ENCODE measurements around the gene OR9Q1.

OR9Q1 gene

DNA sequence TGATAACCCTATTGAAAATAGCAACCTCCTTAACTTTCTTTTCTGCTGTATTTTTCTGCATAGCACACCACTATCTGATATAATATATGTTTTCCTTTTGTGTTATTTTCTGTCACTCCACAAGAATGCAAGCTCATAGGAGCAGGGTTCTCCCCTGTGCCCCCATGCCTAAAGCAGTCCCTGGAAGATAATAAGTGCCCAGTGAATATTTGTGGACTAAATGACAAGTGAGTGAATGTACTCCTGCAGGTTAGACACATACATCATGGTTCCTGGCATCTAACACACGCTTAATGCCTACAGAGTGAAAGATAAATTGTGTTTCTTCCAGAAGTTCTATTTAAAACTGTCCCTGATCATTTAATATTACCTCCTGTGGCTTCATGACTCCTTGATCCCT lies 141.3 kb downstream of the OR9Q1 start:
- TF ChIP-seq, protein P1, sequence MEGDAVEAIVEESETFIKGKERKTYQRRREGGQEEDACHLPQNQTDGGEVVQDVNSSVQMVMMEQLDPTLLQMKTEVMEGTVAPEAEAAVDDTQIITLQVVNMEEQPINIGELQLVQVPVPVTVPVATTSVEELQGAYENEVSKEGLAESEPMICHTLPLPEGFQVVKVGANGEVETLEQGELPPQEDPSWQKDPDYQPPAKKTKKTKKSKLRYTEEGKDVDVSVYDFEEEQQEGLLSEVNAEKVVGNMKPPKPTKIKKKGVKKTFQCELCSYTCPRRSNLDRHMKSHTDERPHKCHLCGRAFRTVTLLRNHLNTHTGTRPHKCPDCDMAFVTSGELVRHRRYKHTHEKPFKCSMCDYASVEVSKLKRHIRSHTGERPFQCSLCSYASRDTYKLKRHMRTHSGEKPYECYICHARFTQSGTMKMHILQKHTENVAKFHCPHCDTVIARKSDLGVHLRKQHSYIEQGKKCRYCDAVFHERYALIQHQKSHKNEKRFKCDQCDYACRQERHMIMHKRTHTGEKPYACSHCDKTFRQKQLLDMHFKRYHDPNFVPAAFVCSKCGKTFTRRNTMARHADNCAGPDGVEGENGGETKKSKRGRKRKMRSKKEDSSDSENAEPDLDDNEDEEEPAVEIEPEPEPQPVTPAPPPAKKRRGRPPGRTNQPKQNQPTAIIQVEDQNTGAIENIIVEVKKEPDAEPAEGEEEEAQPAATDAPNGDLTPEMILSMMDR (IDR thresholded peaks at IDR 0.05; ENCODE audit: low read depth, low read length), result no peak
- no peak for DNase-seq (ENCODE audit: extremely low read depth, low read depth)

DNA sequence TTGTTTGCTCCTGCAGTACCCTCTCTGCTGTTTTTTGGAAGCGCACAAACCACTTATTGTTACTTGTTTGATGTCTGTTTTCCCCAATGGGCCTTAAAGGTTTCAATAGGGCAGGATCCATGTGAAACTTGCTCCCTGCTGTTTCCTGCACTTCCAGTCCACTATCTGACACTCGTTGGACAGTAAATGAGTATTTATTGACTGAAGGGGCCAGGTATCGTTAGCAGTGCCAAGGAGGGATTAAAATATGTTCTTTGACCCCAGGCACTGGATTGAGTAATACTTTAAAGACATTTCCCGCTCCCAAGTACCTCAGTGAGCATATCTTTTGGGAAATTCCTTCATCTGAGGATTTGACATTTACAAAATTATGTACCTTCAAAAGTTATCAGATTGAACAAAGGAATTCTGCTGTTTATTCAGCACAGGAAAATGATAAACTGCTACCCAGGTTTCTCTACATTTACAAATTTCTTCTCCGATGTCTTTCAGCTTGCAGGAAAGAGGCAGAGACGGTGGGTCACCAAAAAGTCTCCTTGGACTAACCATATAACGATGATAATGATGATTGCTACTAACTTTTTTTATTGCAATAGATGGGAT lies 141.9 kb downstream of the OR9Q1 start:
- TF ChIP-seq, protein P1 (IDR thresholded peaks at IDR 0.05; ENCODE audit: low read depth, low read length), result no peak
- DNase-seq (ENCODE audit: extremely low read depth, low read depth), result no peak

DNA sequence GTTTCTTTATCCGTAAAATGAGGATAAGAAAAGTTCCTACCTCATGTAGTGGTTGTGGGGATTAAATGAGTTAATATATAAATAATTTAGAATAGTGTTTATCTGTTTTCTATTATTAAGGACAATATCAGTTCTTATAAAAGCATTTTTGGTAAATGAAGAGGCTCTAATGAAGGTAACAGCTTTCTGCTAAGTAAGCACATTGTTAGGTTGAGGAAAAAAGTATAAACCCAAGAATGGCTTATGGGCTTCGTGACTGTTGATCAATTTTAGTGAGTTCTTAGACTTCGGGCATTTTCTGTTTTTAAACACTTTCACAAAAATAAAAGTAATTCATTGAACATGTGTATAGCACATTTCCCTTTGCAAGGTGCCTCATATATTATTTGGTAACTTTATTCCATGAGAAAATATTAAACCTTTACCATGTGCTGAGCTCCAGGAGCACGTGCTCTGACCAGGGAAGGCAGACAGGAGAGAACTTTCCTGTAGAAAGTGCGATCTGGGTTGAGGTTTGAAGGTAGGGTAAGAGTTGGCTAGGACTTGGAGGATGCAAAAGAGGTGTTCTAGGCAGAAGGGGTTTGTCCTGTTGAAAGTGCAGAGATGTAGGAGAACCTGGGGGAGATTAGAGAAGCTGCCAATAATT lies 153.9 kb downstream of the OR9Q1 start:
- DNase-seq (ENCODE audit: extremely low read depth, low read depth), result no peak
- TF ChIP-seq, protein P1 (IDR thresholded peaks at IDR 0.05; ENCODE audit: low read depth, low read length), result no peak

DNA sequence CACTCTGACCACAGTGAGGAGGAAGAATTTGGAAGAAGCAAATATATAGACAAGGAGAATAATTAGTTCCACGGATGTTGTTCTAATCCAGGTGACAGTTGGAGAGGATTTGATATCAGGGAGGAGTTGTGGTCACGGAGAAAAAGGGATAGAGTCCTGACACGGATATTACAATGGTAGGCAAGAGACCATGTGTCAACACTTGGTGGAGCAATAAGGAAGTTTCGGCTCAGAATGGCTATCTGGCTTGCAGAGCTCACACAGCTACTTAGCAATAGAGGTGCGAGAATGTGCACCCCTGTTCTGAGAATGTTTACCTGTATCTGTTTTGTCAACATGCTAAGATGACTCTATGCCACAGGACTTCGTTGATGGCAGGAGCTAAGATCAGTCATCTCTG lies 154.8 kb downstream of the OR9Q1 start:
- TF ChIP-seq, protein P1 (IDR thresholded peaks at IDR 0.05; ENCODE audit: low read depth, low read length), result no peak
- no peak for DNase-seq (ENCODE audit: extremely low read depth, low read depth)

DNA sequence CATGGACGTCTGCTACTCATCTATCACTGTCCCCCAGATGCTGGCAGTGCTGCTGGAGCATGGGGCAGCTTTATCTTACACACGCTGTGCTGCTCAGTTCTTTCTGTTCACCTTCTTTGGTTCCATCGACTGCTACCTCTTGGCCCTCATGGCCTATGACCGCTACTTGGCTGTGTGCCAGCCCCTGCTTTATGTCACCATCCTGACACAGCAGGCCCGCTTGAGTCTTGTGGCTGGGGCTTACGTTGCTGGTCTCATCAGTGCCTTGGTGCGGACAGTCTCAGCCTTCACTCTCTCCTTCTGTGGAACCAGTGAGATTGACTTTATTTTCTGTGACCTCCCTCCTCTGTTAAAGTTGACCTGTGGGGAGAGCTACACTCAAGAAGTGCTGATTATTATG lies 156.0 kb downstream of the OR9Q1 start:
- no peak for DNase-seq (ENCODE audit: extremely low read depth, low read depth)
- TF ChIP-seq, protein P1 (IDR thresholded peaks at IDR 0.05; ENCODE audit: low read depth, low read length), result no peak

DNA sequence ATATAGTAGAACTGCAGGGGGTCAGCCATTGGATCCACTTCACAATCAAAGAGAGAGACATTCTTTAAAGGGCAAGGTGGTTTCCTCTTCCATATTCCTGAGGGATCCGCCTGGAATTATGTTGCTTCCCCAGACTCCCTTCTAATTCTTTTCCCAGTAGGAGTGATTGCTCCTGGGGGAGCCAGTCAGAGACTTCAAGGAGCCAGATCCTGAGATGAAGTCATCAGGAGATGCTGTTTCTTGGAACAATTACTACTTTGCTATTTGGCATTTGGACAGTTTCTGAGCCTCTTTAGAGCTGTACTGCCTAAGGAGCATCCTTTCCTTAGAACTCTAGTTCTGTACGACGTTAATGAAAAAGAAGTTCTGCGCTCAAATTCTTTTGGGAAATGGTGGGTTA lies 163.3 kb downstream of the OR9Q1 start:
- DNase-seq (ENCODE audit: extremely low read depth, low read depth), result no peak
- TF ChIP-seq, protein P1 (IDR thresholded peaks at IDR 0.05; ENCODE audit: low read depth, low read length), result no peak

DNA sequence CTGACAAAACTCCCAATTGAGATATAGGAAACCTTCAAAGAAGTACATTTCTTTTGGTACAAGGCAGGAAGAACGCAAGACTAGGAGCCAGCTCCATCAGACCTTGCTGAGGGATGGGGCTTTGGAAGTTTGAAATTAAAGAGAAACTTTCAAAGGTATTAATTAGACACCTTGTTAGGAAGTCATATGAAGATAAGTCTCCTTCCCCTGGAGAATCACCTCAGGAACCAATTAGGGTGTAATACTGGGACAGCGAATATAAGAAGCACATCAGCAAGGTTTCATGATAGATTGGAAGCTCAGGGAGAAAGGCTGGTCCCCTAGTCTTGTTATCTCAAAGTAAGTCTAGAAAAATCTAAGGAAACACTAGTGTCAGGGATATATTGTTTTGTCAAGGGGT lies 165.1 kb downstream of the OR9Q1 start, which contains the start of gene OR9Q2:
OR9Q2 (plus strand) TSS at position 301 of the 400 bp plus-strand sequence. CDS start 1,421 bp downstream, outside the sequence.
- DNase-seq (ENCODE audit: extremely low read depth, low read depth), result no peak
- TF ChIP-seq, protein P1 (IDR thresholded peaks at IDR 0.05; ENCODE audit: low read depth, low read length), result no peak

Data from AG09319 (cell line).